Kidney (tissue), 14 donors: Measurements from ENCODE around the gene USH1G. TPM values are rescaled to one million over a fixed set of nuclear protein-coding genes. Genes with fewer than 3 reads are reported as not detected.

ENCODE experiments used
- DNase-seq, 5 donors: peaks; one replicate each; pipeline ENCODE4 v3.0.0-alpha.2; 2013 to 2020
- FAIRE-seq: peaks from 2 replicates; lab custom pipeline; 2012; peaks lifted over from hg19 to GRCh38; lab: Jason Lieb, UNC
- H3K27ac ChIP-seq, 2 donors: one replicate each; pipeline ENCODE4 v1.7.0; 2013; ENCODE audit warnings: low read depth in 2 of 2, low read length in 2 of 2, inconsistent platforms in 1 of 2
- H3K27me3 ChIP-seq: one replicate; pipeline ENCODE4 v1.7.1; 2013; ENCODE audit warnings: low read length, inconsistent platforms; ENCODE audit not compliant: control insufficient read depth, insufficient read depth
- H3K36me3 ChIP-seq, 3 donors: one replicate each; pipeline versions ENCODE4 v1.7.0 to v1.7.1; 2013; ENCODE audit warnings: low read length in 3 of 3, control low read depth in 1 of 3, inconsistent platforms in 1 of 3; ENCODE audit not compliant: insufficient read depth in 3 of 3, control insufficient read depth in 2 of 3
- H3K4me1 ChIP-seq, 3 donors: one replicate each; pipeline versions ENCODE4 v1.7.0 to v1.7.1; 2013; ENCODE audit warnings: low read length in 3 of 3, inconsistent platforms in 1 of 3, low read depth in 1 of 3; ENCODE audit not compliant: control insufficient read depth in 2 of 3, insufficient read depth in 2 of 3
- H3K4me3 ChIP-seq, 3 donors: one replicate each; pipeline versions ENCODE4 v1.7.0 to v1.8.1; 2013; ENCODE audit warnings: low read length in 3 of 3, control low read depth in 1 of 3, inconsistent platforms in 1 of 3
- H3K9ac ChIP-seq, 3 donors: one replicate each; pipeline versions ENCODE4 v1.7.0 to v1.7.1; 2013; ENCODE audit warnings: low read length in 3 of 3, control low read depth in 1 of 3, inconsistent platforms in 1 of 3
- H3K9me3 ChIP-seq, 3 donors: one replicate each; pipeline versions ENCODE4 v1.7.0 to v1.7.1; 2013; ENCODE audit warnings: low read length in 3 of 3, control low read depth in 1 of 3, inconsistent platforms in 1 of 3; ENCODE audit not compliant: control insufficient read depth in 2 of 3, insufficient read depth in 1 of 3
- CTCF ChIP-seq: IDR thresholded peaks from 3 replicates; pipeline ENCODE4 v1.5.1; 2012; ENCODE audit warnings: mild to moderate bottlenecking, moderate library complexity, borderline replicate concordance; ENCODE audit not compliant: insufficient read depth; ENCODE audit errors: extremely low read depth
- intact Hi-C: fragments of 100-400 bp; cut with DNase I; formaldehyde crosslinking; loops from one replicate; pipeline ENCODE4 v1.11.1; 2022
- polyA plus RNA-seq: library from polyadenylated mRNA; stranded (reverse); fragments of 350-450 nt; fragmentation: Illumina TruSeq; extraction: RNeasy Lipid Tissue Mini Kit (QIAGEN cat#74804); gene quantifications from one replicate; pipeline ENCODE4 v1.2.3, GENCODE V29; 2014; ENCODE audit warnings: low read depth, low replicate concordance; ENCODE audit not compliant: insufficient read depth
- total RNA-seq: library from RNA; stranded (reverse); fragmentation: NEBNext Ultra II Directional; extraction: Animal tissue kit (Norgen Biotek cat#: 25700); gene quantifications from one replicate; pipeline ENCODE4 v1.2.1, GENCODE V29; 2021
- donor health status: control.
- donor health status: control.
- donor health status: control.
- donor health status: control.
- donor health status: control.
- donor health status: DM: yes; HTN: yes; CAD: no.
- donor health status: Normal renal cell carcinoma (clear cell type).

Gene USH1G
- total and polyA plus RNA-seq, 2 donors from 2014 or later = 0.17 to 0.22 TPM

DNA sequence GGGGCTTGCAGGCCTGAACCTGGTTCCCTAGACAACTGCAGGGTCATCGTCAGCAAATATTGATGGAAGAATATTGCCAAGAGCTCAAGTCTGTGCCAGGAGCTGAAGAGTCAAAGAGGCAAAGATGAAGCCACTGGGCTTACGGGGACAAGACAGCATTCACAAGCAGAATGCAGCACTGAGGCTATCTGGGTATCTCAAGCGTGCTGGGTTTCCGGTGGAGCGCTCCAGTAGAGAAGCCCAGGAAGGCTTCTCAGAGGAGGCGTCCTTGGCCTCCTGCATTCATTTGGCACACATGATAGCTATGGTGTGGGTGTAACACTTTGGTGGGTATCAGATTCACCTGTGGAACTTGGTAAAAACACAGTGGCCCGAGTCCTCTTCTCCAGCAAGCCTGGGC, 32.5 kb downstream of the USH1G start:
- FAIRE-seq (no peak), DNase-seq (no peak)
- H3K27ac ChIP-seq = no peak overlapping the region
- intact Hi-C loops = no loop called here
- TF ChIP-seq CTCF = no peak
- no peak overlapping the region for H3K9ac ChIP-seq
- H3K27me3 ChIP-seq = peaks cover 7% of the 10 kb centered on the region
- H3K4me1 ChIP-seq = no peaks in the 10 kb centered on the region
- H3K36me3 ChIP-seq = no peaks in the 10 kb centered on the region
- no peak overlapping the region for H3K4me3 ChIP-seq
- no peaks in the 10 kb centered on the region for H3K9me3 ChIP-seq

DNA sequence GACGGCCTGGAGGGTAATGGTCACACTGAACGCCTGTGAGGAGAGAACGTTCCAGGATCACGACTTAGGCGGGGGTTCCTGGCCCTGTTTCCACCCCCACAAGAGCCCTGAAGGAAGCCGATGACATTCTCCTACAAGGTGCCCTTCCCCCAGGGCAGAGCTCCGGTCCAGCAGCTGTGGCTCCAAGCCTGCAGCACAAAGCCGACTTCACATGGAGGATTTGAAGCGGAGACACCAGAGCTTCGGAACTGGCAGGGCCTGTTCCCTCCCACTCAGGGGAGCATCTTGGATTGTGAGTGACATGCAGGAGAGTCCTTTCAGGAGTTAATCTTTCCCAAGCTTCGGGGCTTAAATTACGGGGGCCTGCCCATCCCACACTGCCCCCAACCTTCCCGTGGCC, 34.6 kb downstream of the USH1G start:
- Histone ChIP-seq H3K27me3 (no peaks in the 10 kb centered on the region), H3K9ac (no peak overlapping the region), H3K4me3 (no peak overlapping the region), H3K9me3 (no peaks in the 10 kb centered on the region), H3K27ac (no peak overlapping the region), H3K4me1 (no peaks in the 10 kb centered on the region), H3K36me3 (no peaks in the 10 kb centered on the region)
- intact Hi-C loops = no loop called here
- TF ChIP-seq CTCF = no peak
- FAIRE-seq (no peak), DNase-seq (peak in 4 of 5 donors; percentile 29 to 75 (median 57))

- Histone ChIP-seq H3K27ac (no peak overlapping the region), H3K36me3 (no peaks in the 10 kb centered on the region), H3K9me3 (no peaks in the 10 kb centered on the region), H3K9ac (no peak overlapping the region), H3K4me1 (no peaks in the 10 kb centered on the region), H3K4me3 (no peak overlapping the region), H3K27me3 (no peaks in the 10 kb centered on the region)
- no peak for FAIRE-seq
- DNase-seq = no peak
- intact Hi-C loops = no loop called here
- no peak for TF ChIP-seq CTCF
These were observed 39.8 kb downstream of the USH1G start for GRCh38 chr17:74883241-74883745.
